HG02840 (cell line): ENCODE data around the gene FAM163B.

Experiments
- ATAC-seq: cut with Tn5 transposase; IDR thresholded peaks from one replicate; pipeline ENCODE4 v1.9.1; 2021; ENCODE audit warnings: mild to moderate bottlenecking, moderate library complexity, moderate number of reproducible peaks; ENCODE audit not compliant: unreplicated experiment, low FRiP score

Gene FAM163B

GRCh38 chr9:133584559-133585476, 24.4 kb downstream of the FAM163B start:
- no peak for ATAC-seq

- ATAC-seq = no peak
These were observed 25.0 kb downstream of the FAM163B start for GRCh38 chr9:133584167-133584558.

DNA sequence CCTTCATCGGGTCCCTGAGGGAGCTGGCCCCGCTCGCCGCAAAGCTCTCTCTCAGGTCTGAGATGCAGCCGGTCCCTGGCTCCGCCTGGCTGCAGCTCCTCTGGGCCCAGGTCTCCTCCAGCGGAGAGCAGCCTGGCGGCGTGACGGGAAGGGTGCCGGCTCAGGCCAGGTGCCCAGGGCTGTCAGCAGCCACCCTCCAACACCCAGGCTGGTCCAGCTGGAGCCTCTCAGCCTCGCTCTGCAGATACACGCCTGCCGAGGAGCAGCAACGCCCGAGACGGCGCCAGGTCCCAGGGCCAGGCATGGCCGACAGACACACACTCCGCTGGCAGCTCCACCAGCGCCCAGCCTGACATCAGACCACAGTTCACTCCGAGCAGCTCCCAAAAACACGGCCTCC, 25.6 kb downstream of the FAM163B start:
- ATAC-seq = no peak

DNA sequence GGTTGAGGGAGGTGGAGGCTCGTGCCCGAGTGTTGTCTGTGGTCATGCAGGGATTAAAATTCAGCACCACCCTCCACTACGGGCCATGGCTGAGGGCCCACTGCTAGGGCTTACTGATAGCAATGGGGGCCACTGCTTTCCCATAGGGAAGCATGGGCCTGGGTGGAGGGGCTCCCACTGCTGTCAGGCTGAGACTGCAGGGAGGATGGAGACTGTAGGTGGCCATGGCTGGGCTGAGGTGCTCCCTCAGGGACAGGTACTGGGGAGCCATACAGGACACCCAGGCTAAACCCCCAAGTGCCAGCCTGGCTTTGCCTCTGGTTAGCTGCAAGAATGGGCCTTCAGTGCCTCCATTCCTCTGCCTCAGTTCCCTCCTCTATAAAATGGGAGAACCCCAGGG, 26.1 kb downstream of the FAM163B start:
- no peak for ATAC-seq

GRCh38 chr9:133582501-133583045, 26.6 kb downstream of the FAM163B start:
- no peak for ATAC-seq

DNA sequence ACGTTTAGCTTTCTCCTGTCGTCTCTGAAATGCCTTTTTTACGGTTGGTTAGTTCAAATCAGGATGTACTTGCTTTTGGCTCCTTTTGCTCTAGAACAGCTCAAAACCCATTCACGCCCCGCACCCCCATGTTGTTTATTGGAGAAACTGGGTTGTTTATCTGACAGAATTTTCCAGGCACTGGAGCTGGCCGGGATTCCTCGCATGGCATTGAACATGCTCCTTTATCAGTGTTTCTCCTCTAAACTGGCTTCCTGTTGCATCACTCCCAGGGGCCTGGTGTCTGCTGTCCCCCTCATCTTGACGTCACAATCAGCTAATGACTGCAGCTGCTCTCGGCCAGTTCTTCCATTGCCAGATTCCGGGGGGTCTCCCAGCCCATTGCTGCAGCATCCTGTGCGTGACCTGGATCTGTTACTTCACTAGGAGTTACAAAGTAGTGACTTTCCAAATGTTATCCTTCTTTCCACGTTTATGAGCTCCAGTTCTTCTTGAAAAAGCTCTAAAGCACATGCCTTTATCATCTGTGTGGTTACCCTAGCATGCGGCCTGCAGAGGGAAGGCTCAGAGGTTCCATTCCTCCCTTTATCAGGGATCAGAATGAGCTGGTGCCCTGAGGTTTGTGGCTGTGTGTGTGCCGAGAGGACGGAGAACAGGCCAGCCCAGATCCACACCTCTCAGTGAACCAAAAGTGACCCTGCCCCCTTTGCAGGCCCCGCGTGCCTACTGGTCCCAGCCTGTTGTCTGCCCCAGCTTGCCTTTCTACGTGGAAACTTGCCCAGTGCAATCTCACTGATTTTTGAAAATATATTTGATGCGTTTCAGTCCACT, 27.5 kb downstream of the FAM163B start:
- no peak for ATAC-seq

GRCh38 chr9:133581011-133581410, 28.2 kb downstream of the FAM163B start:
- no peak for ATAC-seq

DNA sequence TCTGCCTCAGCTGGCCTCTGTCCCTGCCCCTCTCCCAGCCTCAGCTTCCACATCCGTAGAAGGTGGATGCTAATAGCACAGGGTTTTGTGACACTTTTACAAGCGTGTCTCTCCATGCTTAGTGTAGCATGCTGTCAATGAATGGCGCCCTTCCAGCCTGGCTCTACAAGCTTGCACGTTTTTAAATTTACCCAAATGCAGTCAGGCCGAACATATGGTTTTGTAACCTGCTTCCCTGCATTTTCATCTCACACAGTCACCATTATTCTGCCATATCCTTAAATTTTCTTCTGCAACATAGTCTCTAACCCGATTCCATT, 28.8 kb downstream of the FAM163B start:
- no peak for ATAC-seq

GRCh38 chr9:133579601-133580418, 29.4 kb downstream of the FAM163B start:
- ATAC-seq = no peak

- ATAC-seq = no peak
These were observed 30.4 kb downstream of the FAM163B start for GRCh38 chr9:133578524-133579441.

DNA sequence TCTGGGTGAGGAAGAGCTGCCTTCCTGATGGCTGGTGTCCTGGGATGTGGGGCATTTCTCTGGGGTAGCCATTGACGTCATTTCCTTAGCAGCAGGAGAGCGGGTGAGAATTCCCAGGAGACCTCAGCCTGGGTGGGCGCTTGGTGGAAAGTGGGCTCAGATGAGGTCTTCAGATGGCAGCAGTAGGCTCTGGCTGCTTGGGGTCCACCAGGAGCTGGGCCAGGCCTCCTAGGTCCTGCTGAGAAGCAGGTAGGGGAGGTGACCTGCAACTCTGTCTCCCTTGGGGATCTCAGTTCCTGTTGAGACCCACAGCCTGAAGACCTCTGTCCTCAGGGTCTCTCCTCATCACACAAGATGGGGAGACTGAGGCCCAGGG, 31.5 kb downstream of the FAM163B start:
- ATAC-seq = no peak

DNA sequence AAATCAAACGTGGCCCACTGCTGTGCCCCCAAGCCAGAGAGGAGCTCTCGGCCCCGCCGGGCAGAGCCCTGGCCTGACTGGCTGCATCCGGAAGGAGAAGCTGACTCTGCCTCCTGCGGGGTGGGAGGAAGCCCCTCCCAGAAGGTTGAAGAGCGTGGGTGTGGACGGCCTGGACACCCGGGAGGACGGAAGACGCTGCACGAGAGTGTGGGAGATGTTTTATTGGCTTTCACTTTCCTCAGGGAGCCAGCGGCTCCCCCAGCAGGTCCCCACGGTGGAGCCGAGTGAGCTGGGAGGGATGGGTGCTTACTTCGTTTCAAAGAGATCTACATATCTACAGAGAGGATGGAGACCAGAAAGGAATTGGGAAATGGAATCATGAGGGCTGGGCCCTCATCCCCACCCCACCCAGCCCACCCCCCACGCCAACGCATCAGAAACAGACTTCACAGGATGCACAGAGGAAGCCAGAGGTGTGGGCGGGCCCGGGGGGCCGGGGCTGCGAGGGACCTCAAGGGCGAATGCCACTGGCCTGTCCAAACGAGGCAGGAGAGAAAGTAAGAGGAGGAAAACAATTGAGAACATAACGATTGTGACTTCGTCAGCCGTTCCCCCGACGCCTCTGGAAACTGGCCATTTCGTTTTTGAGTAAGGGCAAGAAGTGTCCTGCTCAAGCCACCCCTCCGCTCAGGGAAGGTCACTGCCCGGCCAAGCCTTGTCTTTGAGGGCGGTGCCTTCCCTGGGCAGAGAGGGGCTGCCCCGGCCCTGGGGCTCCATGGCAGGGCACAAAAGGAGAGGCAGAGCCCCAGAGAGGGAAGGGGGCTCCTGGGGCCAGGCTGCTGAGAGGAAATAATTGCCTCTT, 32.1 kb downstream of the FAM163B start:
- no peak for ATAC-seq

DNA sequence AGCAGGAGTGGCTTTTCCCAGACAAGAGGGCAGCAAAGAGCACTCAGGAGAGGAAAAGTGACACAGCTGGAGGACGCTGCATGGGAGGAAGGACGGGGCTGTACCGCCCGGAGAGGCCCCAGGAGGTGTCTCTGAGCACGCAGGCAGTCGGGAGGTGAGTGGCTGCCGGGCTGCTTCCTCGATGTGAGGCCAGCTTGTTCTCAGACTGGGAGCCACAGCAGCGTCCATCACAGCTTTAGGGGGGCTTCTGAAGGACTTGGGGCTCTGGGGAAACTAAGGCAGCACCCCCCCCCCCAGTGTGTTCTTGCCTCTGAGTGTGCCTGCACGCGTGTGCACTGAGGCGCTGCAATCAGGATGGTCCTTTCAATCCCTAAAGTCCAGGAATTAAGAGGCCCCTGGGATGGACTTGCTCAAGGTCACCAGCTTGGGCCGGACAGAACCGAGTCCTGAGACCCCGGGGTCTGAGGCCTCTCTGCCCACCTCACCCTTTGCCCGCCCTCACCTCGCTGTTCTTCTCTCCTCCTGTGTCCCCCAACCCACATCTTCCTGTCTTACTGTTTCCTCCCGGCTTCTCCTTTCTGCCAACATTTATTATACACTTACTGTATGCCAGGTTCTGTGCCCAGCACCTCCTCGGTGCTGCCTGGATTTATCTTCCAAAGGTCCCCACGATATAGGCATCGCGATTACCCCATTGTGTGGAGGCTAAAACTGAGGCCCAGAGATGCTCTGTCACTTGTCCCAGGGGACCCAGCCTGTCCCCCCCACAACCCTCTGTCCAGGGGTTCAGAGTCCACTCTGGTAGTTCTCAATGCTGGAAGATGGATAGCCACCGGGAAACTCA, 32.9 kb downstream of the FAM163B start:
- ATAC-seq = no peak

DNA sequence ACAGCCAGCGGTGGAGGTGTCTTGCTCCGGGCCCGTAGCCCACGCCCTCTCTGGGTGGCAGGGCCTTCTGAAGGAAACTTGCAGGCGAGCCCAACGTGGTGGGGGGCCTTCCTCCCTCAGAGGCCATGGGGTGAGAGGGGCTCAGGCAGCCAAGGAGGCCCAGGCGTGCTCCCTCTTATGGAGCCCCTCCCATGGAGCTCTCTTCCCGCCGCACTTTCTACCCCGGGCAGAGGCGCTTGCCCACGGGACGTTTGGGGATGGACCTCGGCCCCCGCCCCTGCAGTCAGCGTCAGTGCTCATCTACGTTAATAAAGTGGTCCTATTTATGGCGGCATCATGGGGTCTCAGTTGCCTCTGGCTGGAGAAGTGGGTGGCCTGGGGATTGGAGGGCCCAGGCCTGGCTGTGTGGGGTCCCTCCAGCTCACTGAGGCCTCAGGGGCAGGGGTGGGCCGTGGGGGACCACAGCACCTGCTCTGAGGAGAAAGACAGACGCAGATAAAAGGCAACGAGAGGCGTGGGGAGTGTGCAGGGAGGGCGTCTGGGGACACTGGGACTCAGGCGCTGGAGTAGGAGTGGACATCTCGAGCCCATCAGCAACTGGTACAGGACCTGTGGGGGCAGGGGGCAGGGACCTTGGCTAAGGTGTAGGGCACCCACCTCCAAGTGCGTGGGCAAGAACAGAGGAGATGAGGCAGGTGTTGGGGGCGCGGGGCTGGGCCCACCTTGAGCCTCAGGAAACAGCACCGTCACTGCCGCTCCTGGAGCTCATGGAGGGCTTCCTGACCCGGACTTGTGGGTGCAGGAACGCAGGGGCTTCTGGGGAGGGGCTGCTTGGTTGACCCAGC, 33.8 kb downstream of the FAM163B start:
- ATAC-seq = no peak

GRCh38 chr9:133574771-133575170, 34.4 kb downstream of the FAM163B start:
- no peak for ATAC-seq

GRCh38 chr9:133573791-133574515, 35.2 kb downstream of the FAM163B start:
- no peak for ATAC-seq
